ENCODE results near the gene FAHD1. TPM values are rescaled to one million over a fixed set of nuclear protein-coding genes. Genes with fewer than 3 reads are reported as not detected.

Gene FAHD1
- total RNA-seq, 1 donor from 2014 or later, result 23.1 TPM

DNA sequence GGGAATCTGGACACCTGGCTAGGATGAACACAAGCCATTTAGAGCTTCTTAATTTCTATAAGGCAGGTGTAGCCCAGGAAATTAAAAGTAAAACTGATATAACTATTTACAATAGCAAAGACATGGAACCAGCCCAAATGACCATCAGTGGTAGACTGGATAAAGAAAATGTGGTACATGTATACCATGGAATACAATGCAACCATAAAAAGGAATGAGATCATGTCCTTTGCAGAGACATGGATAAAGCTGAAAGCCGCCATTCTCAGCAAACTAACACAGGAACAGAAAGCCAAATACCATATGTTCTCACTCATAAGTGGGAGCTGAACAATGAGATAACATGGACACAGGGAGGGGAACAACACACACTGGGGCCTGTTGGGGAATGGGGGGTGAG, 19.4 kb downstream of the FAHD1 start:
- no peaks in the 10 kb centered on the region for H3K4me1 Mint-ChIP-seq (ENCODE audit: unreplicated experiment)
- no peak overlapping the region for H3K27ac Mint-ChIP-seq (ENCODE audit: unreplicated experiment)
- no peaks in the 10 kb centered on the region for H3K36me3 Mint-ChIP-seq (ENCODE audit: low read depth, unreplicated experiment)
- no peak overlapping the region for H3K4me3 Mint-ChIP-seq (ENCODE audit: unreplicated experiment)
- H3K27me3 Mint-ChIP-seq (ENCODE audit: unreplicated experiment), result no peaks in the 10 kb centered on the region
- no peaks in the 10 kb centered on the region for H3K9me3 Mint-ChIP-seq (ENCODE audit: unreplicated experiment)
- TF ChIP-seq, protein P1, sequence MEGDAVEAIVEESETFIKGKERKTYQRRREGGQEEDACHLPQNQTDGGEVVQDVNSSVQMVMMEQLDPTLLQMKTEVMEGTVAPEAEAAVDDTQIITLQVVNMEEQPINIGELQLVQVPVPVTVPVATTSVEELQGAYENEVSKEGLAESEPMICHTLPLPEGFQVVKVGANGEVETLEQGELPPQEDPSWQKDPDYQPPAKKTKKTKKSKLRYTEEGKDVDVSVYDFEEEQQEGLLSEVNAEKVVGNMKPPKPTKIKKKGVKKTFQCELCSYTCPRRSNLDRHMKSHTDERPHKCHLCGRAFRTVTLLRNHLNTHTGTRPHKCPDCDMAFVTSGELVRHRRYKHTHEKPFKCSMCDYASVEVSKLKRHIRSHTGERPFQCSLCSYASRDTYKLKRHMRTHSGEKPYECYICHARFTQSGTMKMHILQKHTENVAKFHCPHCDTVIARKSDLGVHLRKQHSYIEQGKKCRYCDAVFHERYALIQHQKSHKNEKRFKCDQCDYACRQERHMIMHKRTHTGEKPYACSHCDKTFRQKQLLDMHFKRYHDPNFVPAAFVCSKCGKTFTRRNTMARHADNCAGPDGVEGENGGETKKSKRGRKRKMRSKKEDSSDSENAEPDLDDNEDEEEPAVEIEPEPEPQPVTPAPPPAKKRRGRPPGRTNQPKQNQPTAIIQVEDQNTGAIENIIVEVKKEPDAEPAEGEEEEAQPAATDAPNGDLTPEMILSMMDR (IDR thresholded peaks at IDR 0.05; ENCODE audit: unreplicated experiment), result no peak
- DNase-seq (ENCODE audit: low spot score), result no peak

DNA sequence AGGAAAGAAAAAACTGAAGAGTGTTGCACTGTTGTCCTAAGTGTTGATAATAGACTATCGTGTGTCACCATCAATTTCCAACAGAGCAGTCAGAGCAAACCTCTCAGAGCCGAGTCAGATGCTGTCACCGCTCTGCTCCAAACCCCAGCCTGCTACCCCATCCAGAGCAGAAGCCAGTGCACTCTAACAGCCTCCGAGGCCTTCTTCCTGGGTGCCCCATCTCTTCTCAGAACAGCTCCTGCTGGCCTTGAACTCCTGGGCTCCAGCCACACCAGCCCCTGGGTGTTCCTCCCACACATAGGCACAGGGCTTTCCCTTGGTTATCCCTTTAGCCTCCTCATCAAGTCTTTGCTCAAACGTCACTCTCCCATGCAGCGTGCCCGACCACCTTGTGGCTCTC, 24.0 kb downstream of the FAHD1 start:
- H3K27me3 Mint-ChIP-seq (ENCODE audit: unreplicated experiment), result no peaks in the 10 kb centered on the region
- no peaks in the 10 kb centered on the region for H3K9me3 Mint-ChIP-seq (ENCODE audit: unreplicated experiment)
- no peak overlapping the region for H3K27ac Mint-ChIP-seq (ENCODE audit: unreplicated experiment)
- no peaks in the 10 kb centered on the region for H3K36me3 Mint-ChIP-seq (ENCODE audit: low read depth, unreplicated experiment)
- TF ChIP-seq, protein P1 (IDR thresholded peaks at IDR 0.05; ENCODE audit: unreplicated experiment), result no peak
- no peak for DNase-seq (ENCODE audit: low spot score)
- no peak overlapping the region for H3K4me3 Mint-ChIP-seq (ENCODE audit: unreplicated experiment)
- H3K4me1 Mint-ChIP-seq (ENCODE audit: unreplicated experiment), result no peaks in the 10 kb centered on the region

DNA sequence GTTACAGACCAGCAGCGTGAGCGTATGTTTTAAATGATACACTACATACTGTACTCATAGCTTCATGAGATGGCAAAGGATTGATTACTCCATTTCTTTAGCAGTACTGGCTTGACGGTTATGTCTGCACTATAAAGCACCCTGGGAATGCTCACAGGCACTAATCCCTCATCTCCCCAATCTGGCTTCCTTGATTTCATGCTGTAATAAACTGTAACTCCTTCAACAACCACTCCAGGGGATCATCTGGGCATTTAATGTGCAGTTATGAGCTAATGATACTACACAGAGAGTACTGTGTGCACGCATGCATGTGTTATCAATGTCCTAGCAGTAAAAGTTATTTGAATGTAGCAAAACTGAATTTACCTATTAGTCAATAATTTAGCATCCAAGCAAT, 24.8 kb downstream of the FAHD1 start:
- TF ChIP-seq, protein P1 (IDR thresholded peaks at IDR 0.05; ENCODE audit: unreplicated experiment), result no peak
- Mint-ChIP-seq H3K9me3 (ENCODE audit: unreplicated experiment) (no peaks in the 10 kb centered on the region), H3K4me1 (ENCODE audit: unreplicated experiment) (no peaks in the 10 kb centered on the region), H3K27me3 (ENCODE audit: unreplicated experiment) (no peaks in the 10 kb centered on the region), H3K36me3 (ENCODE audit: low read depth, unreplicated experiment) (no peaks in the 10 kb centered on the region), H3K4me3 (ENCODE audit: unreplicated experiment) (no peak overlapping the region), H3K27ac (ENCODE audit: unreplicated experiment) (no peak overlapping the region)
- no peak for DNase-seq (ENCODE audit: low spot score)

DNA sequence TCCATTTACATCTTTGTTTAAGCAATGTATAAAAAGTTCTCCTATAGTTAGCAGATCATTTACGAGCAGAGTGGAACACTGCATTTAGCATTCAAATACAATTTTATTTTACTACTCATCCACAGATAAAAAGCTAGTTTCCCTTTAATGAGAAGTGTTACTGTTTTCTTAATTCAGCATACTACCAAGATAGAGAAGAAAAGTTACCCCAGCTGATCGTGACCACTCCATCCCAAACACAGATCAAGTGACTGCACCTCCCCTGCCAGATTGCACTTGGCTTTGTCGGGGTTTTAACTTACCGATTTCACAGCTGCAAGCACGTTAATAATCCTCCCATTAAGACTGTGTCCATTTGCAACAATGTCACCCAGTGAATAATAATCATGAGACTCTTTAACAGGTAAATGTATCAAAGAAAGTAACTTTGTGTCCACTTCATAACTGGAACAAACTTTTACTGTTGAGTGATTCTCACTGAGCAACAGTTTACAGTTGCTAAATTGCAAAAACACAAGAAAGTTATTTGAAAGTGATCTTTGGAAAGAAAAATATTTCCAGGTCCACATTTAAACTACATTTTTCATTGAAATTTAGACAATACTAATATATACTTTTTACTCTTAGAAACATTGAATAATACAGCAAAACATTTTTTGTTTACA, 30.6 kb downstream of the FAHD1 start:
- peaks cover 2% of the 10 kb centered on the region for H3K27me3 Mint-ChIP-seq (ENCODE audit: unreplicated experiment)

More for the DNA sequence above, 30.6 kb downstream of the FAHD1 start:
- Mint-ChIP-seq H3K36me3 (ENCODE audit: low read depth, unreplicated experiment) (no peaks in the 10 kb centered on the region), H3K4me1 (ENCODE audit: unreplicated experiment) (no peaks in the 10 kb centered on the region), H3K9me3 (ENCODE audit: unreplicated experiment) (no peaks in the 10 kb centered on the region), H3K4me3 (ENCODE audit: unreplicated experiment) (no peak overlapping the region), H3K27ac (ENCODE audit: unreplicated experiment) (no peak overlapping the region)
- DNase-seq (ENCODE audit: low spot score), result no peak
- TF ChIP-seq, protein P1 (IDR thresholded peaks at IDR 0.05; ENCODE audit: unreplicated experiment), result no peak
